ENCODE measurements around the gene C1RL.

DNA sequence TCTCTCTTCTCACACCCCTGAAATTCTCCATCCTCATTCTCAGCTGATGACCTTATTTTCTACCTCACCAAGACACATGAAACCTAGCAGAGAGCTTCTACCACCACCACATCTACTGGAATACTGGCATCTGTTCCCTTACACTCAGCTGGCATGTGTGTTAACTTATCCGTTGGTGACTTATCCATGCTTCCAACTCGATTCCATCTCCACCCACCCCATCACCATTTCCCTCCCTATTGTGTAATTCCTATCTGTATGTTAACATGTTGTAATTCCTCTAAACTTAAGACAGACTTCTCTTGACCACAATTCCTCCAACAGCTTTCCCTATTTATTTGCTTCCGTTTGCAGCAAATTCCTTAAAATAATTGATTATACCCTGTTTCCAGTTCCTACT is 33.1 kb downstream of the C1RL start:
- TF ChIP-seq, protein P1, sequence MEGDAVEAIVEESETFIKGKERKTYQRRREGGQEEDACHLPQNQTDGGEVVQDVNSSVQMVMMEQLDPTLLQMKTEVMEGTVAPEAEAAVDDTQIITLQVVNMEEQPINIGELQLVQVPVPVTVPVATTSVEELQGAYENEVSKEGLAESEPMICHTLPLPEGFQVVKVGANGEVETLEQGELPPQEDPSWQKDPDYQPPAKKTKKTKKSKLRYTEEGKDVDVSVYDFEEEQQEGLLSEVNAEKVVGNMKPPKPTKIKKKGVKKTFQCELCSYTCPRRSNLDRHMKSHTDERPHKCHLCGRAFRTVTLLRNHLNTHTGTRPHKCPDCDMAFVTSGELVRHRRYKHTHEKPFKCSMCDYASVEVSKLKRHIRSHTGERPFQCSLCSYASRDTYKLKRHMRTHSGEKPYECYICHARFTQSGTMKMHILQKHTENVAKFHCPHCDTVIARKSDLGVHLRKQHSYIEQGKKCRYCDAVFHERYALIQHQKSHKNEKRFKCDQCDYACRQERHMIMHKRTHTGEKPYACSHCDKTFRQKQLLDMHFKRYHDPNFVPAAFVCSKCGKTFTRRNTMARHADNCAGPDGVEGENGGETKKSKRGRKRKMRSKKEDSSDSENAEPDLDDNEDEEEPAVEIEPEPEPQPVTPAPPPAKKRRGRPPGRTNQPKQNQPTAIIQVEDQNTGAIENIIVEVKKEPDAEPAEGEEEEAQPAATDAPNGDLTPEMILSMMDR (IDR thresholded peaks at IDR 0.05; ENCODE audit: low read length), result no peak
- no peak for TF ChIP-seq EZH2 (optimal IDR thresholded peaks at IDR 0.05; ENCODE audit: low read depth, low read length)

Measured in MM.1S (cell line).